ENCODE data around the gene EPYC. TPM values are rescaled to one million over a fixed set of nuclear protein-coding genes. Genes with fewer than 3 reads are reported as not detected.

The EPYC gene
- total RNA-seq, 1 donor from 2014 or later, result not detected

DNA sequence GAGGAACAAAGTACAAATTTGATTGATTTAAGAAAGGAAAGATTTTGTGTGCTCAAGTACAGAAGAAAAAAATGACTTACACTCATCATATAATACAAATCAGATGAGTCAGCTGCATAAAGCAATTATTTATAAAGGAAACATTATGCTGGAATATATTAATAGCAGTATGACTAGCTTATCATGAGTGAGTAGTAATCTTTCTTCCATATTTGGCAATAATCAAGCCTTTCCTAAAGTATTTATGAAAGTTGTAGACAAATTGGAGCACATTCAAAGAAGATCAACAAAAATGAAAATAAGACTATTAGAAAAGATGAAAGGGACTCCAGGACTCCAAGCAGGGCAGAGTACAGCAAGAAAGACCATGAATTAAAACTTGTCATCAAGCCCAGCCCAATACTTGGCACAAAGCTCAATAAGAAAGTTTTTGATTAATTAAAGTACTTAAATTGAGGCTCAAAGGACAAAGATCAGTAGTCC lies 82.6 kb downstream of the EPYC start:
- H3K27ac ChIP-seq, result peak overlapping the region; percentile 9 to 62
- TF ChIP-seq, protein P1, sequence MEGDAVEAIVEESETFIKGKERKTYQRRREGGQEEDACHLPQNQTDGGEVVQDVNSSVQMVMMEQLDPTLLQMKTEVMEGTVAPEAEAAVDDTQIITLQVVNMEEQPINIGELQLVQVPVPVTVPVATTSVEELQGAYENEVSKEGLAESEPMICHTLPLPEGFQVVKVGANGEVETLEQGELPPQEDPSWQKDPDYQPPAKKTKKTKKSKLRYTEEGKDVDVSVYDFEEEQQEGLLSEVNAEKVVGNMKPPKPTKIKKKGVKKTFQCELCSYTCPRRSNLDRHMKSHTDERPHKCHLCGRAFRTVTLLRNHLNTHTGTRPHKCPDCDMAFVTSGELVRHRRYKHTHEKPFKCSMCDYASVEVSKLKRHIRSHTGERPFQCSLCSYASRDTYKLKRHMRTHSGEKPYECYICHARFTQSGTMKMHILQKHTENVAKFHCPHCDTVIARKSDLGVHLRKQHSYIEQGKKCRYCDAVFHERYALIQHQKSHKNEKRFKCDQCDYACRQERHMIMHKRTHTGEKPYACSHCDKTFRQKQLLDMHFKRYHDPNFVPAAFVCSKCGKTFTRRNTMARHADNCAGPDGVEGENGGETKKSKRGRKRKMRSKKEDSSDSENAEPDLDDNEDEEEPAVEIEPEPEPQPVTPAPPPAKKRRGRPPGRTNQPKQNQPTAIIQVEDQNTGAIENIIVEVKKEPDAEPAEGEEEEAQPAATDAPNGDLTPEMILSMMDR (IDR thresholded peaks at IDR 0.05), result no peak

DNA sequence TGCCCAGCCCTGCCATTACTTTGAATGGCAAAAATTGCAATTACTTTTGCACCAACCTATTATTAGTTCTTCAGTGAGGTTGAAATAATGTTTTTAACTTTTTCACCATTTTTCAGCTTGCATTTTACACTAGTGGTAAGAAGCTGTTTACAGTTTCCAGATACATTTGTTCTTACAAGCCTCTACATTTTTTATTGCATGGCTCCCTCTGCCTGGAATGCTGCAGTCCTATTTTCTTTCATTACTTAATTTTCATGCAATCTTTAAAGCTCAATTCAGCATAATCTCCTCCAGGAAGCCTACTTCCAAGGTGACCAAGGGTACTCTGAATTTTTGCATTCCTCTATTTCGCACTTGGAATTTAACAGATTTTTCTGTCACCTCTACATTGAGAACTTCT lies 83.2 kb downstream of the EPYC start:
- Histone ChIP-seq H3K4me1 (peaks cover 0 to 9% of the 10 kb centered on the region in 2 donors), H3K27me3 (no peaks in the 10 kb centered on the region), H3K9me3 (no peaks in the 10 kb centered on the region), H3K4me3 (no peak overlapping the region), H3K27ac (no peak overlapping the region), H3K36me3 (no peaks in the 10 kb centered on the region)
- intact Hi-C loops (cut with DNase I), result no loop called here
- DNase-seq (ENCODE audit: low spot score in 2 of 2), result no peak
- TF ChIP-seq, protein P1 (IDR thresholded peaks at IDR 0.05), result no peak

More for the DNA sequence above, 82.6 kb downstream of the EPYC start:
- H3K4me1 ChIP-seq, result peaks cover 0 to 9% of the 10 kb centered on the region in 2 donors
- no peak for DNase-seq (ENCODE audit: low spot score in 2 of 2)
- H3K36me3 ChIP-seq, result no peaks in the 10 kb centered on the region
- no peak overlapping the region for H3K4me3 ChIP-seq
- H3K27me3 ChIP-seq, result no peaks in the 10 kb centered on the region
- intact Hi-C loops (cut with DNase I), result no loop called here
- H3K9me3 ChIP-seq, result no peaks in the 10 kb centered on the region

DNA sequence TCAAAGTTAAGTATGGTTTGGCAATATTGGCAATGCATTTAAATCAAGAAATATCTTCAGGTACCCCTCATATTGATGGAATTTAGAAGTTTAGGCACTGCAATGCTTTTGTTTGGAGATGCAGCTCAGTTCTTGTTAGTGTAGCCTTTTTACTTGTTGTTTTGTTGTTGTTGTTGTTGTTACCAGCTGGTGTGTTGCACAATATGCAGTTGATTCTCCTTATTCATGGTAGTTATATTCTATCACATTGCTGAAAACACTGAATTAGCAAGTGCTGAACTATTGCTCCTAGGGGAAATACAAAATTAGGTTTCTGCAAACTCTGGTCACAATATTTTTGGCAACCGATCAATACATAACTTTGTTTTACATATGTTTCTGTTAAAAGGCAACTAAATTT lies 84.5 kb downstream of the EPYC start:
- Histone ChIP-seq H3K27me3 (no peaks in the 10 kb centered on the region), H3K4me3 (no peak overlapping the region), H3K9me3 (no peaks in the 10 kb centered on the region), H3K27ac (no peak overlapping the region), H3K4me1 (peaks cover 0 to 9% of the 10 kb centered on the region in 2 donors), H3K36me3 (no peaks in the 10 kb centered on the region)
- intact Hi-C loops (cut with DNase I), result no loop called here
- TF ChIP-seq, protein P1 (IDR thresholded peaks at IDR 0.05), result no peak
- no peak for DNase-seq (ENCODE audit: low spot score in 2 of 2)

DNA sequence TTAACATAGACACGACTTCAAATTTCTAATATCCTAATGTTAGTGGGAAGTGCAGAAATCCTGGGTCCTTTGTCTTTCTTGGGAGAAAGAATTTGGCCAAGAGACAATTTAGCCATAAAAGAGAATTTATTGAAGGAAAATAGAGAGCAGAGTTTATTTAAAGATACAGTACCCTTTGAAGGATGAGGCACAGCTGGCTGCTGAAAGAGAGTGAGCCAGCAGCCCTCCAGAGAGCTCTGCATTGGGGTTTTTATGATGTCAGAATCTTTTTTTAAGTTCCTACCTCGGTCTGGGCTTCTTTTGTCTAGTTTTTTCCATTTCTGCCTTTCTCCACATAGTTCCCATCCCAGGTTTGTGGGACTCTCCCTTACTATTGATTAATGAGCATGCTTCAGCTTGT lies 87.3 kb downstream of the EPYC start:
- H3K9me3 ChIP-seq, result no peaks in the 10 kb centered on the region
- intact Hi-C loops (cut with DNase I), result no loop called here
- no peak for DNase-seq (ENCODE audit: low spot score in 2 of 2)
- TF ChIP-seq, protein P1 (IDR thresholded peaks at IDR 0.05), result no peak
- H3K4me3 ChIP-seq, result no peak overlapping the region
- no peaks in the 10 kb centered on the region for H3K27me3 ChIP-seq
- H3K36me3 ChIP-seq, result no peaks in the 10 kb centered on the region
- H3K27ac ChIP-seq, result no peak overlapping the region
- H3K4me1 ChIP-seq, result peaks cover 0 to 8% of the 10 kb centered on the region in 2 donors

DNA sequence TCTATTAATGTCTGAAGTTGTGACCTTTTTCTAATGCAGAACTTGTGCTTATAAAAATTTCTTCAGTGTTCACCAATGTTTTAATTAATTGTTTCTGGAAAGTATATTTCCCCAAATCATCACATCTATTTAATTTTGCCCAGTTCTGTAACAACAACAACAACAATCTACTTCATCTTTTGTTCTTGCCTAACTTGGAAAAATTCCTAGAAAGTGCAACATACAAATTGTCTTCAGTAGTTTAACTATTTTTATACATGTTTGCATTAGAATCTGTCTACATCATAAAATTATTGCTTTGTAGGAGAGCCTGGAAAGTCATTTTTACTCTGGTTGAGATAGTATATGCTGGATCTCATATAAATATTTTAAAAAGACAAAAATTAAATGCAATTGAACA lies 88.3 kb downstream of the EPYC start:
- no peak for DNase-seq (ENCODE audit: low spot score in 2 of 2)
- Histone ChIP-seq H3K4me3 (no peak overlapping the region), H3K27me3 (no peaks in the 10 kb centered on the region), H3K9me3 (no peaks in the 10 kb centered on the region), H3K36me3 (no peaks in the 10 kb centered on the region), H3K4me1 (peaks cover 0 to 2% of the 10 kb centered on the region in 2 donors), H3K27ac (no peak overlapping the region)
- TF ChIP-seq, protein P1 (IDR thresholded peaks at IDR 0.05), result no peak
- intact Hi-C loops (cut with DNase I), result no loop called here

DNA sequence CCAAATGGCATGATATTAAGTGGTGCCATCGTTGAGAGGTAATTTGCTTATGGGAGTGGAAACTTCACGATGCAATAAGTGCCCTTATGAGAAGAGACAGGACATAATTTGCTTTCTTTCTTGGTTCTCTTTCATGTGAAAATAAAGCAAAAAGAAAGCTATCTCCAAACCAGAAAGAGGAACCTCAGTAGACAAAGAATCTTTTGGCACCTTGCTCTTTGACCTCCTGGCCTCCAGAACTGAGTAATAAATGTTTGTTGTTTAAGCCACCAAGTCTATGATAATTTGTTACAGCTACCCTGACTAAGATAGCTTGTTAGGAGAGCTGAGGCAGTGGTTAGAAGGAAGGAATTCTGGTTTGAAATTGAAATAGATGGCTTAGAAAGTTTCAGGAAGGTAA lies 89.4 kb downstream of the EPYC start:
- Histone ChIP-seq H3K4me1 (no peaks in the 10 kb centered on the region), H3K27me3 (no peaks in the 10 kb centered on the region), H3K27ac (no peak overlapping the region), H3K36me3 (no peaks in the 10 kb centered on the region), H3K9me3 (no peaks in the 10 kb centered on the region), H3K4me3 (no peak overlapping the region)
- intact Hi-C loops (cut with DNase I), result no loop called here
- DNase-seq (ENCODE audit: low spot score in 2 of 2), result no peak
- TF ChIP-seq, protein P1 (IDR thresholded peaks at IDR 0.05), result no peak
